HG03159 (cell line): ENCODE measurements around the gene ZNF683.

Experiments
- ATAC-seq: cut with Tn5 transposase; IDR thresholded peaks from one replicate; pipeline ENCODE4 v1.9.1; 2021; ENCODE audit warnings: mild to moderate bottlenecking, moderate library complexity; ENCODE audit not compliant: unreplicated experiment

The ZNF683 gene

DNA sequence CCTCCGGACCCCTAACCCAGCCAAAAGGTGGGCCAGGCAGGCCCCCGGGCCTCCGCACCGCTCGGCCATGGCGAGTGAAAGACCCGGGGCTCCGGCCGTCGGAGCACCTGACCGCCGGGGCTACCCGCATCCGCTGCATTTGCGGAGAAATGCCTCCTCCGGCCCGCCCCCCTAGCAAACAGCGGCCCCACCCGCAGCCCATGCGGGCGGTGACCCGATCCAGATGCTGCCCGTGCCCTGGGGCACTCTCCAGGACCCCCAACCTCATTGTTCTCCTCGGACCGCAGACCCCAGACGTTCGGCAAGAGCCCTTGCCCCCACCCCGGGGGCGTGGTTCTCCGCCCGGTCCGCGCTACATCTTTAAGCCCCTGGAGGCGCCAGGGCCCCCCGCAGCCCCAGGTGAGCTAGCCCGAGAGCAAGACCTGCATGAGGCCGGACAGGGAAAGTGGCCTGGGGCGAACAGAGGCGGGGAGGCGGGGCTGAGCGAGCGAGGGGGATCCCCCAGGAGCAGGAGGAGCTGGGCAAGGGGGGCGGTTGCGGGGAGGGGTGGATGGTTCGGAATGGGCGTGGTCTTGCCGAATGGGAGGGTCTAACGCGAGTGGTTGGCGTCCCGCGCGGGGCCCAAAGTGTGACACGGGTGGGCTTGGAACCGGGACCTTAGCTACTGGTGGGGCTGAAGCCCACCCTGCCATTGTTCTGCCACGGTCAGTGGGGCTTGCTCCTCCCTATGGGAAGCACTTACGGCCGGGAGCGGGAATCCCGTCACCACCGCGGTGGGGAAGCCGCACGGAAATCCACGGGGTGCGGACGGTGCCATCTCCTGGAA, 12.4 kb downstream of the ZNF683 start:
- no peak for ATAC-seq

DNA sequence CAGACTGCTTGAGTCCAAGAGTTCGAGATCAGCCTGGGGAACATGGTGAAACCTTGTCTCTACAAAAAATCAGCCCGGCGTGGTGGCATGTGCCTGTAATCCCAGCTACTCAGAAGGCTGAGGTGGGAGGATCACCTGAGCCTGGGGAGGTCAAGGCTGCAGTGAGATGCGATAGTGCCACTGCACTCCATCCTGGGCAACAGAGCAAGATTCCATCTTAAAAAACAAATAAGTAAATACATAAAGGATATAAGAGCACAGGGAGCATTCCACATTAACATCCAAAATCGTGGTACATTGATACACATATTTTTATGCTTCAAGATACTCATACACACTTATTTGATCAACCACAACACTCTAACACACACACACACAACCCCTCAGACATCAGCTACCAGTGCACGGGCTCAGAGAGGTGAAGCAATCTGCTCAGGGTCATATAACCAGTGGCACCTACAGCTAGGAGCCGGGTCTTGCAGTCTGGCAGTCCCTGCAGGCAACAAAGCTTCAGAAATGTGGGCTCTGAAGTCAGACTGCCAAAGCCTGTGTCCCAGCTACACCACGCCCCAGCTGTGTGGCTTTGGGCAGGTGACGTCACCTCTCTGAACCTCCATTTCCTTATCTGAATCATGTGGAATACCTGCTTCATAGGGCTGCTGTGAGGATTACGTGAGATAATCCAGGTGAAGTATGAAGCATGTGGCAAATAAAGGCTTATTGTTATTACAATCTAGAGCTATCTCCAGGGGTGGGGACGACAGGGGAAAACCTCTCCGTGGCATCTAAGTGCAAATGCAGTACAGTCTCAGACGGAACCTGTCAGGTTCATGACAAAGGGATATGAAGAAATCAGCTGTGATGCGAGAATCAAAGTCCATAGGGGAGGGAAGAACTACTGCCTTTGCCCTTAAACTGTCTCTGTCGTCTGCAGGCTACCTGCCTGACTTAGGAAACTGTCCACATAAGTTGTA, 13.9 kb downstream of the ZNF683 start:
- ATAC-seq: no peak

DNA sequence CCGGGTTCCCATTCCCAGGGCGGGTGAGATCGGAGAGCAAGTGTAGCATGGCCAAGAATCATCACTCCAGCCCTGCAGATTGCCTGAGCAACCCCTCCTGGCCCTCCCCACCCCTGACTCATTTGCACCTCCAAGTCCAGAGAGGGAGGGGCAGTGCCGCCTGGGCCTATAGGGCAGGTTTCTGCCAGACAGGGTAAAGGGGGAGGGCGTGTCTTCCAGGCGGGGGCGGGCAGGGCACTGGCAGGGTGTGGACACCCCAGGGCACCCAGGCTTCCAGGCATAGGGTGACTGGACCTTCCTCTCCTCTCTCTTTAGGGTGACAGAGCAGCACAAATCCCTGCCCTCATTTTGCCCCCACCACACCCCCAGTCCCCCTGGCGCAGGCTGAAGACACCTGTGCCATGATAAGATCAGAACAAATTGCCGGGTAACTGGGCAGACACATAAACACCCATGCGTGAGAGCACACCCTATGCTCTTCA, 15.4 kb downstream of the ZNF683 start:
- no peak for ATAC-seq

DNA sequence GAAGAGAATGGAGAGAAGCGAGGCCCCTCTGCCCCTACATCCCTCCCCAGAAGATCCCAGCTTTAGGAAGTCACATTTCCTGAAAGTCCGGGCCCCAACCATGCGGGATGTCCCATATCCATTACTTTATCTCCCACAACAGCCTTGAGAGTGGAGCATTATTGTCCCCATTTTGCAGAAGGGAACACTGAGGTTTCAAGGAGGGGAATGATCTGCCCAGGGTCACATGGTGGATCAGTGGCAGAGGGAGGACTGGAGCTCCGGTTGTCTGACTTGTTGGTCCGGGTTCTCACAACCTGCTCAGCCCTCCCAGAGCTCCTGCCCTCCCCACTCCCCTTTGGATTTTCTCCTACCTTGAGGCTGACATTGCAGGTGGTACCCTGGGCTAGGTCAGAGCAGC, 16.4 kb downstream of the ZNF683 start:
- no peak for ATAC-seq

DNA sequence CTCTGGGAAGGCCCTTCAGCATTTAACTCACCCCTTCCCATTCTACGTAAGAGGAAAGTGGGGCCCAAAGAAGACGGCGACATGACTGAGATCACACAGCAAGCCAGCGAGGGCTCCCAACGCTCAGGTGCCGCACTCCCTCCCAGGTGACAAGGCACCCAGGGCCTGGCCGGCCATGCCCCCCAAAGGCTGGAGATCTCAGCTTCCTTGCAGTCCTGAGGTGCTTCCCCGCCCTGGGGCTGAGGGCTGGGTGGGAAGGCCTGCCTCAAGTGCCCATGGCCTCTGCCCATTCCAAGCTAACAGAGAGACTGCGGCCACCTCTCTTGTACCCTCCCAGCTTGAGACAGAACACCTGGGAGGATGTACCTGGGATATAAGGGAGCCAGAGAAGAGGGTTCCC, 17.6 kb downstream of the ZNF683 start:
- ATAC-seq: no peak

DNA sequence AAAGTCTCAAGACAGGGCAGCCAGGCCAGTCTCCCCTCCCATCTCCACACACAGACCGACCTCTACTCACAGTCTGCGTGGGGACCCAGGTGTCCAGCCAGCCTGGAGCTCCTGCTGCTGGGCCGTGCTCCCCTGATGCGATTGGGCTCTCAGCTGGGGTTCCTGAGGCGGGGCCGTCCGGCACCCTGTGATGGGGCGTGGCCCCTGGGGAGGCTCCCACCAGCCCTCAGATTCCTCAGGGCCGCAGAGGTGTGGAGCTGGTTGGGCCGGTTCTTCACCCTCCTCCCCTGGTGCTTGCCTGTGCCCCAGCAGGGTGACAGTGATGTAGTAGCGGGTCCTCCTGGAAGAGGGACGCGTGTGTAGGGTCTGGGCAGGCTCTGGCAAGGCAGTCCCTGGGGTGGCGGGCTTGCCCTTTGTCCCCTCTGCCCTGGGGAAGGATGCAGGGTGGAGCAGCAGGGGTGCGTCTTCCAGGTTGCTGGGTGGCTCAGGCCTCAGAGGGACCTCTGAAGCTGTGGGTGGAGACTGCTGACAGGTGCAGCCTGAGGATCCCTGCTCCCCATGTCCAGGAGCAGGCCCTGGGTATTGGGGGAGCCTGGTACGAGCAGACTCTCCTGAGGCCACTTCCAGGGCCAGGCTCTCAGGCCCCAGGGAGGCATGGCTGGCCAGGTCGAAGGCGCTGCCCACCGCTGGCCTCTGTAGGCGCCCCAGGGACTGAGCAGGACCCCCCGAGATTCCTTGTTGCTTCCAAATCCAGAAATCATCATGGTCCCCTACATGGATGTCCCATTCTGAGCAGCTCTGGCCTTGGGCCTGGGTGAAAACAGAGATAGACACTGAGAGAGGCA, 18.4 kb downstream of the ZNF683 start, which contains the start of gene CRYBG2:
CRYBG2 (minus strand) TSS at position 155 of the 845 bp plus-strand sequence. CDS start 7,473 bp downstream, outside the sequence.
- ATAC-seq: no peak

DNA sequence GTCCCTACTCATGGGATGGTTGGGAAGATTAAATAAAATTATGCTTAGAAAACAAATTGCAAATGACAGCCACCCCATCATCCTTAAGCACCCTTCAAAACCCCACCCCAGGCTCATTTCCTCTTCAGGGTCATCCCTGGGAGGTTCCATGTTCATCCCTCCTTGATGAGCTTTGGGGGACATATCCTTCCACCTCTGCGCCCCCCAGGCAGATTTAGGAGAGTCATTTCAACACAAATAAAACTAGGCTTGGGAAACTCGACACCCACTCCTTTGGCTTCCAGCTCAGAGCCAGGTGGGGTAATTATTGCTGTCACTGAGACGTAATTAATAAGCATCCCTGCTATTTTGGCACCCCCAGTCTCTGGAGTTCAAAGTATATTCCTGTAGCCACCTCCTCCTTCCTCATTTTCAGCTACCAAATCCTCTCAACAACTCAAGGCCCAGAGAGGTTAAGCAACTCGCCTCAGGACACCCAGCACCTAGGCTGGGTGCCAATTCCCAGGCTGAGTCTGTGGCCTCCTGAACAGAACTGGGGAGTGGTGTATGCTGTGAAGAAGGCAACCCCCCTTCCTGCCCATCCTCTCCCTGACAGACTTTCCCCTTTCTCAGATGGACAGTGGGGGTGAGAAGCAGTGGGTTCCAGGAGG, 19.2 kb downstream of the ZNF683 start:
- no peak for ATAC-seq

DNA sequence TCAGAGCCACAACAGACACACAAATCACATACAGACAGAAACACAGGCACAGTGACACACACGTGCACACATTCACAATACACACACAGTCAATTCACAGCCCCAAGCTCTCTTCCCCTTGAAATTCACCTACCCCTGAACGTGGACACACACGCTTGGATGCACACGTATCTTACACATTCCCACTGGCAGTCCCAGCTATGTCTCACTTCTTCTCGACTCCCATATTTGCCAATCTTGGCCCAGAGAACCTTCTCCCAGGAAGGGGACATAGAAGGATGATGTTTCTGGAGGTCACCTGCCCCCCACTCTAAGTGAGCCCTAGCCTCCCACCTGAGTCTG, 20.2 kb downstream of the ZNF683 start:
- no peak for ATAC-seq

DNA sequence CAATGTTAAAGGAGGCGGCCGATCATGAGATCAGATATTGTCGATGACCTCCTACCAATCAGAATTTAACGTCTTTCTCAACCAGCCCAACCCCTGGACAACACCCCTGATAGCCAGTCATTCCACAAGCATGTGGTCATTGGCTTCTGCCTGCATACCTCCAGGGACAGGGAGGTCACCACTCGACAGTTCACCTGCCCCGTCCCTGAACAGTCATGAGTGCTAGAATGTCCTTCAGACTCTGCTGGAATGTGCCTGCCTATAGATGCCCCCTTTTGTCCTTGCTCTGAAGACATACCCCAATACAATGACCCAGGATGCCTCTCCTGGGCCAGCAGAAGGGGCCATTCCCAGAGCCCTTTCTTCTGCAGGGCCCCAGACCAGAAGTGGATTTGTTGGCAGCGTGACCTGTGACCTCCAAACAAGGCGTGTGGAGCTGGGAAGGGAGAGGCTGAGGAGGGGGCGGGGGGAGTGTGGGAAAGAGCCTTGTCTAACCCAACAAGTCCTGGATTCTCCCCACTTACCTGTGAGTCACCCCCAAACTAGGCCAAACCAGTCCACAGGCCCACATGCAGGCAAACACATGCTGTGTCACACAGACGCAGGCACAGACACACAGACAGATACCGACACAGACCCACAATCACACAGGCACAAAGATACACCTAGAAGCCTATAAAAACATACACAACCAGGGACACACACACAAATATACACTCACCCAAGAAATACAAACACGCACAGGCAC, 20.8 kb downstream of the ZNF683 start:
- no peak for ATAC-seq

DNA sequence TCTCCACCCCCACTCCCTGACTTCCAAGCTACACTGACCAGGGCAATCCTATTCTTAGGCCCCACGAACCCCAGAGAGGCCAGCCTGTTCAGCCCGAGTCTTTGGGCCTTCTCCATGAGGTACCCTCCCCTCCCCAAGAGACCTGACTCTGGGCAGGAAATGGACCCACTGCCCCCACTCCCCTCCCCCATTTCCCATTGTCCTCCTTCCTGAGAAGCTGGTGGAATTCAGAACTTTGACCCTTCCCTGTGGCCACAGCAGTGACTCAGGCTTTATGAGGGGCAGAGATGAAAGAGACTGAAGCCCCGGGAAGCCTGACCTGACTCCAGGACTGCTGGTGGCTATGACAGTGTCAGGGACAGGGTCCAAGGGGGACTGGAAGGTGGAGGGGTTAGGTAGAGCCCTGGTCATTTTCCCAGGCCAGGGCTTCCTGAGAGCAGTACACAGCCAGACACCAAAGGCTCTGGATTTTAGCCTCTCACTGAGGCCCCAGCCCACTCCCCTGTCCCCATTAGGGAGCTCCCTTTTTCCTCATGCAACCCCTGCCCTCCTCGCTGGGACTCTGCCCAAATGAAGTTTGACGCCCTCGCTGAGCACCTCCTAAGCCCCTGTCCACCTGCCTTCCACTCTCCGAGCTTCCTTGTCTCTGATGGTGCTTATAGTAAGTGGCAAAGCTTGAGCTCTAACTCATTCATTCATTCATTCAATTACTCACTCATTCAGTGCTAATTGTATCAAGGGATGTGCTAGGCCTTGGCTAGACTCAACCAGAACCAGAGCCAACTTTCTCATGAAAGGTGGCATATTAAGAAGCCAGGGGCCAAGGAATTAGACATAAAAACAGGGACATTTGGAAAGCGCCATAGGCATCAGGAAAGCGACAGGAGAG, 21.6 kb downstream of the ZNF683 start:
- no peak for ATAC-seq

DNA sequence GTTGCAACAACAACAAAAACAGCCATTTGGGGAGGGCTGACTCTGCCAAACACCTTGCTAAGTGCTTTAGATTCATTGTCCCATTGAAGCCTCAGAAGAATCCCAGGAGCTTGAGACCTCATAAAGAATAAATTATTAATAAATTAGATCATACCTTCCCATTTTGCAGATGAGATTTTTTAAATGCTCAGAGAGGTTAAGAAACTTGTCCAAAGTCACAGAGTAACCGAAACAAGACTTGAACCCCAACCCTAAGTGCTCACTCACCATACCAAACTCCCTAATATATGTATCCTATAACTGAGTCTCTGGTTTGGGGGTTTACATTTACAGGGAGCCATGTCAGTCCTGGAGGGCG, 22.2 kb downstream of the ZNF683 start:
- ATAC-seq: no peak

DNA sequence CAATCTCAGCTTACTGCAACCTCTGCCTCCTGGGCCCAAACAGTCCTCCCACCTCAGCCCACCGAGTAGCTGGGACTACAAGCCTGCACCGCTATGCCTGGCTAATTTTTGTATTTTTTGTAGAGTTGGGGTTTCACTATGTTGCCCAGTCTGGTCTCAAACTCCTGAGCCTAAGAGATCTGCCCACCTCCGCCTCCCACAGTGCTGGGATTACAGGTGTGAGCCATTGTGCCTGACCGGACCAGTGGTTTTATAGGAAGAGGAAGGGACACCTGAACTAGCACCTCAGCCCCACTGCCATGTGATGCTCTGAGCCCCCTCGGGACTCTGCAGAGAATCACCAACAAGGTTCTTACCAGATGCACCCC, 22.7 kb downstream of the ZNF683 start:
- ATAC-seq: no peak

DNA sequence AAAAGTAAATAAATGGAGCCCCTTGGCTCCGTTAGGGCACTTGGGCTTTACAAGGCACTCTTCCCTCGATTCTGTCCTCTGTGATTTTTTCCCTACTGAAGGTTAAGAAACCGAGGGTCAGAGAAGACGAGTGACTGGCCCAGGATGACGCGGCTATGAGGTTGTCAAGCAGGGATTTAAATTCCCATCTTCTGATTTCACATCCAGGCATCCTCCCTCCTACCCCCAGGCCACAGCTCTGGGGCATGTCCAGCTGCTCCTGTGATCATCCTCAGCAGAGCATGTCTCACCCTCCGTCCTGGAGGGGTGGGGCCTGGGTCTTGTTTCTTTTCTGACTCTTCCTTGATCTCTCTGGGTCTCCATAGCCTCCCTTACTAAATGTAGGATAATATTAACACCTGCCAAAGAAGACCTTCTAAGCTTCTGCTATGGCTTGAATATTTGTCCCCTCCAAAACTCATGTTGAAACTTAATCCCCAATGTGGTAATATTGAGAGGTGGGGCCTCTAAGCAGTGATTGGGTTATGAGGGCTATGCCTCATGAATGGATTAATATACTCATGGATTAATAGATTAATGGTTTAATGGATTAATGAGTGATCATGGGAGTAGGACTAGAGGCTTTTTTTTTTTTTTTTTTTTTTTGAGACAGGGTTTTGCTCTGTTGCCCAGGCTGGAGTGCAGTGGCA, 23.2 kb downstream of the ZNF683 start:
- ATAC-seq: no peak

DNA sequence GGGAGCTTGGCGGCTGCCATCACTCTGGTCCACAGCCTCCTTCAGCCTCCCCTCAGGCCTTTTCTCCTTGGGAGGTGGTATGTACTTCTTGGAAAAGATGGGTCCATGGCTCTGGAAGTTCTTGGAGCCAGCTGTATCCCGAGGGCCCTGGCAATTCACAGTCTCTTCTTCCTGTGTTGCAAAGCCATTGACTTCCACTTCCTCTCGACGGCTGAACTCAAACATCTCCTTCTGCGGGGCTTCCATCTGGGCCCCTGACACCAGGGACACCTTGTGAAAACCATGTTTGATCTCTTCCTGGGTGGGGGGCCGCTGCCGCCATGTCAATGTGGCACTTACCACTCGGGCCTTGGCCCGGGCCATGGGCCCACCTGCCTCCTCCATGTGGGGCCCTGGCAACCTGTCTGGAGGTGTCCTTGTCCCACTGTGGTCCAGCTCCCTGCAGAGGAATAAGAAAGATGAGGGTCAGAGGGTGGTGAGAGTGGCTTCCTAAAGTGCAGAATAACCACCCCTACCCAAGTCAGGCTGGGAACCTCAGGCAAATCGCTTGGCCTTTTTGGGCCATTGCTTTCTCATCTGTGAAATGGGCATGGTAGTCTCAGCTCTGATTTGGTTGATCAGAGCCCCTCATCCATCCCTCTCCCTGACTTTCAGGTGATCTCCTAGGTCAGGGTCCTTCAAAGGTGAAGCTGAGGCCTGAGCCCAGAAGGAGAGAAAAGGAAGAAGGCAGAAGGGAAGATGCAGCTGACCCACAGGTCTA, 26.1 kb downstream of the ZNF683 start:
- no peak for ATAC-seq

DNA sequence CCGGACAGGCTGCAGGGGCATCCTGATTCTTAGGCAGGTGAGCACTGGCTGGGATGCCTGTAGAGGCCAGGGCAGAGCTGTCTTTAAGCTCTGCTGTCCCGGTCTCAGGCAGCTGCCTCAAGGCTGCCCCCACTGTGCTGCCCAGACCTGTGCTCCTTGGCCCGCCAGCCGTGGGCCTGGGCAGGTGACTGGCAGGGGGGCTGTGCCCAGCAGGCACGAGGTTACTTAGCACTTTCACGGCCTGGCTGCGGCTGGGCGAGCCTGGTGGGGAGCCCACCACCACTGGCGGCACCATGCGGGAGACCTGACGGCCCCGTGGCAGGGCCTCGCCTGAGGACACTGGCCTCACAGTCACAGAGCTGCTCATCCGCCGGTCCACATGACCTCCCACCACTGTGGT, 26.8 kb downstream of the ZNF683 start:
- ATAC-seq: no peak

DNA sequence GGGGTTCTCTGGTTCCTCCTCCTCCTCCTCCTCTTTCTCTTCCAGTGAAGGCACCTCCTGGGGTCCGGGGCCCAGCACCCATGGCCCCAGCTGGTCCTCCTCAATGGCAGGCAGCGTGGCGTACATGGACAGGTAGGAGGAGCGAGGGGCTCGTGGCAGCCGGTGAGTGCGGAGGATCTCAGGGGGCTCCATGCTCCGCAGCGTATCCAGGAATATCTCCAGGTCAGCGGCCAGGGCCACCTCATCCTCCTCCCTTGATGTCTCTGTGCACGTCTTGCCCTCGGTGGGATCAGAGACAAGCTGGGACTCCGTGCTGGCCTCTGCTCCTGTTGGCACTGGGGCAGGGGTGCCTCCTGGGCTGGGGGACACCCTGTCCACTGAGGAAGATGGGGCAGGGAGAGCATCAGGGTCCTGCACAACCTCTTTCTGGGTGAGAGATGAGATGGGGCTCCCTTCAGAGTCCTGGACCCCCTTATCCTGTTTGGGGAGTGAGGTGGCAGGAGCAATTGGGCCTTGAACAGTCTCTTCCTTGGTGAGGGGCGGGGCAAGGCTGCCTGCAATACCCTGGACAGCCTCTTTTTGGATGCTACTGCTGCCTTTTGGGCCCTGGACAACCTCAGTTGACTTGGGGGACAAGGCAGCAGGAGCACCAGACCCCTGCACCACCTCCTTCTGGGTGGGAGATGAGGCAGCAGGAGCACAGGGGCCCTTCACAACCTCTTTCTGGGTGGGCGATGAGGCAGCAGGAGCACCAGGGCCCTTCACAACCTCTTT, 28.2 kb downstream of the ZNF683 start:
- ATAC-seq: no peak

DNA sequence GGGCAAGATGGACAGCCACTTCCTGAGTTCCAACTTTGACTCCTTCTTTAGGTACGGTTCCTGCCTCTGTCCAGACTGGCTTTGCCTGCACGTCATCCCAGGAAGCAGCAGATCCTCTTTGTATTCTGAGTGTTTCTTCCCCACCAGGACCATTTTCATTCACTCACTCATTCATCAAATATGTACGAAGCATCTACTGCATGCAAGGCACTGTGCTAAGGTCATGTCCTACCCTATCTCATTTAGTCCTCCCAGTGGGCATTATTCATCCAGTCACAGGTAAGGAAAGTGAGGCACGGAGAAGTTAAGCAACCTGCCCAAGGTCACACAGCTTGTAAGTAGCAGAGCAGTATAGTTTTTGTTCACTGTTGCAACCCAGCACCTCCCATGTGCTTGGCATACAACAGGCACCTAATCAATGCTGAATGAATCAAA, 32.5 kb downstream of the ZNF683 start:
- no peak for ATAC-seq
